Heart left ventricle (tissue), 13 donors: ENCODE data around the gene TCEANC2.

ENCODE experiments used
- POLR2A ChIP-seq, 2 donors: fragments of 450-650 bp; IDR thresholded peaks; one replicate each; pipeline ENCODE4 v1.6.1; 2017; ENCODE audit warnings: antibody characterized with exemption in 2 of 2, mild to moderate bottlenecking in 2 of 2, moderate library complexity in 2 of 2
- TF ChIP-seq, protein P1 (sequence below), 12 donors: fragments of 200-600 bp; sonication (generic) in 4 of 12; IDR thresholded peaks; one replicate each; pipeline versions ENCODE4 v1.5.0 to v1.8.0; 2018 to 2022; ENCODE audit warnings: antibody characterized with exemption in 12 of 12, mild to moderate bottlenecking in 5 of 12
- donor health status: ischemic (EF 13 %, LVEDD 7.1; RV severe dilation, severe dysfunction).
- donor health status: DM: no; HTN: yes; CAD: no.
- donor health status: DM: no; HTN: no; CAD: no.
- donor health status: ischemic (EF 25% LVEDD 6.9; RV normal size, moderate dysfunction).
- donor health status: ischemic (EF 25% LVEDD 5.7; RV mildly dilated, moderate dysfunction).
- donor health status: ischemic (EF 35%, LVEDD 5.7; RV mildly dilated, moderate dysfunction).
- donor health status: nonischemic (EF 11% LVEDD 7.7; RV severe dilation, severe dysfunction).
- donor health status: DM: yes; HTN: yes; CAD: no.
- donor health status: PGD.
- donor health status: ischemic (EF 29% LVEDD 5.4; RV normal size, mild dysfunction).
- donor health status: nonischemic (EF 23%, LVEDD 6.1; RV moderate dilation, normal function).

GRCh38 chr1:54120698-54121481 is 67.5 kb downstream of the TCEANC2 start:
- TF ChIP-seq, protein P1, sequence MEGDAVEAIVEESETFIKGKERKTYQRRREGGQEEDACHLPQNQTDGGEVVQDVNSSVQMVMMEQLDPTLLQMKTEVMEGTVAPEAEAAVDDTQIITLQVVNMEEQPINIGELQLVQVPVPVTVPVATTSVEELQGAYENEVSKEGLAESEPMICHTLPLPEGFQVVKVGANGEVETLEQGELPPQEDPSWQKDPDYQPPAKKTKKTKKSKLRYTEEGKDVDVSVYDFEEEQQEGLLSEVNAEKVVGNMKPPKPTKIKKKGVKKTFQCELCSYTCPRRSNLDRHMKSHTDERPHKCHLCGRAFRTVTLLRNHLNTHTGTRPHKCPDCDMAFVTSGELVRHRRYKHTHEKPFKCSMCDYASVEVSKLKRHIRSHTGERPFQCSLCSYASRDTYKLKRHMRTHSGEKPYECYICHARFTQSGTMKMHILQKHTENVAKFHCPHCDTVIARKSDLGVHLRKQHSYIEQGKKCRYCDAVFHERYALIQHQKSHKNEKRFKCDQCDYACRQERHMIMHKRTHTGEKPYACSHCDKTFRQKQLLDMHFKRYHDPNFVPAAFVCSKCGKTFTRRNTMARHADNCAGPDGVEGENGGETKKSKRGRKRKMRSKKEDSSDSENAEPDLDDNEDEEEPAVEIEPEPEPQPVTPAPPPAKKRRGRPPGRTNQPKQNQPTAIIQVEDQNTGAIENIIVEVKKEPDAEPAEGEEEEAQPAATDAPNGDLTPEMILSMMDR (IDR thresholded peaks at IDR 0.05): no peak
- TF ChIP-seq POLR2A (IDR thresholded peaks at IDR 0.05): no peak
